DND-41 (cell line): ENCODE results near the gene PLEKHM3.

Experiments used
- EZH2 ChIP-seq: IDR thresholded peaks from 3 replicates; pipeline ENCODE4 v1.6.1; 2012; ENCODE audit warnings: borderline replicate concordance, low read depth, mild to moderate bottlenecking, moderate library complexity, low read length, inconsistent platforms; ENCODE audit not compliant: severe bottlenecking
- TF ChIP-seq, protein P1 (sequence below): IDR thresholded peaks from 2 replicates; pipeline ENCODE4 v1.5.1; 2012; ENCODE audit warnings: borderline replicate concordance, low read length, moderate library complexity, mild to moderate bottlenecking; ENCODE audit not compliant: poor library complexity, severe bottlenecking; ENCODE audit errors: extremely low read depth

DNA sequence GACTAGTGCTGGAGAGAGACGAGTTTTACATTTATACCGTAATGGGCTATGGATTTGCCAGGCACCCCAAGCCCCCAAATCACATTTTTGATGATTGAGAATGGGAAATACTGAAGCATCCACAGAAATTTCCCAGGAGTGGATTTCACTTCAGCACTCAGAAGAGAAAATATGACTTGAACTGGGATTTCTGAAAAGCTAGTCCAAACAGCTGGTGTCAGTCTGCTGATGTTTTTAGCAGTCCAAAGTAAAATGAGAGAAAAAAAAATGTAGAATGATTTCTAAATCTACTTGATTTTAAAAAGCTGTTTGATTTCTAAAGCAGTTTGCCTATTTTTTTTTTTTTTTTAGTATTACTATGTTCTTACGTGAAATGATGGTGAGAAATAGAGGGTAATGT, 105.0 kb downstream of the PLEKHM3 start:
- TF ChIP-seq, protein P1, sequence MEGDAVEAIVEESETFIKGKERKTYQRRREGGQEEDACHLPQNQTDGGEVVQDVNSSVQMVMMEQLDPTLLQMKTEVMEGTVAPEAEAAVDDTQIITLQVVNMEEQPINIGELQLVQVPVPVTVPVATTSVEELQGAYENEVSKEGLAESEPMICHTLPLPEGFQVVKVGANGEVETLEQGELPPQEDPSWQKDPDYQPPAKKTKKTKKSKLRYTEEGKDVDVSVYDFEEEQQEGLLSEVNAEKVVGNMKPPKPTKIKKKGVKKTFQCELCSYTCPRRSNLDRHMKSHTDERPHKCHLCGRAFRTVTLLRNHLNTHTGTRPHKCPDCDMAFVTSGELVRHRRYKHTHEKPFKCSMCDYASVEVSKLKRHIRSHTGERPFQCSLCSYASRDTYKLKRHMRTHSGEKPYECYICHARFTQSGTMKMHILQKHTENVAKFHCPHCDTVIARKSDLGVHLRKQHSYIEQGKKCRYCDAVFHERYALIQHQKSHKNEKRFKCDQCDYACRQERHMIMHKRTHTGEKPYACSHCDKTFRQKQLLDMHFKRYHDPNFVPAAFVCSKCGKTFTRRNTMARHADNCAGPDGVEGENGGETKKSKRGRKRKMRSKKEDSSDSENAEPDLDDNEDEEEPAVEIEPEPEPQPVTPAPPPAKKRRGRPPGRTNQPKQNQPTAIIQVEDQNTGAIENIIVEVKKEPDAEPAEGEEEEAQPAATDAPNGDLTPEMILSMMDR = no peak
- no peak for TF ChIP-seq EZH2
